K562 (cell line): Measurements from ENCODE around the gene HERC3. TPM values are rescaled to one million over a fixed set of nuclear protein-coding genes. Genes with fewer than 3 reads are reported as not detected.

Source experiments
- ATAC-seq: fragments of 200-7000 bp; cut with Tn5 transposase; 3 replicates; pipeline ENCODE4 v1.9.1; 2020; ENCODE audit warnings: moderate library complexity
- BruUV-seq: library from RNA; stranded (reverse); fragments of 400-500 nt; replicated peaks from 2 replicates; lab custom pipeline; 2021; lab: Mats Ljungman, UMichigan
- CTCF ChIA-PET: fragments of 300-600 bp; formaldehyde crosslinking; extraction: SDS; loops from one replicate; lab custom pipeline; 2021; ENCODE audit warnings: low intra/inter-chr PET ratio; lab: Yijun Ruan, JAX
- POLR2A ChIA-PET: fragments of 300-600, 350-650 bp; sonication (Branson Sonifier 250); formaldehyde crosslinking; extraction: SDS; loops from one replicate; lab custom pipeline; 2021; ENCODE audit warnings: antibody characterized with exemption, inconsistent platforms; lab: Yijun Ruan, JAX
- DNase-seq, 4 experiments: peaks; one replicate each; pipeline versions ENCODE4 v3.0.0 to v3.0.0-alpha.2; 2011 to 2018; ENCODE audit warnings: low spot score in 3 of 4, mixed read lengths in 3 of 4; ENCODE audit errors: extremely low read depth in 1 of 4
- FAIRE-seq: peaks from 2 replicates; lab custom pipeline; 2011; peaks lifted over from hg19 to GRCh38; lab: Jason Lieb, UNC
- H2AFZ ChIP-seq: 2 replicates; pipeline ENCODE4 v1.6.0; 2011; ENCODE audit warnings: low read depth, low read length, control low read depth, inconsistent platforms
- H3K27ac ChIP-seq: fragments of 200-600 bp; 3 replicates; pipeline ENCODE4 v1.8.0; 2011; ENCODE audit warnings: low read depth, mild to moderate bottlenecking, control low read depth, inconsistent platforms, low read length, moderate library complexity, mixed read lengths; ENCODE audit errors: extremely low read depth
- H3K27me3 ChIP-seq, 2 experiments: fragments of 300-600 bp in 1 of 2; 2 replicates in 1 of 2; 3 replicates in 1 of 2; pipeline versions ENCODE4 v1.6.0 to v1.8.0; 2011; ENCODE audit warnings: inconsistent platforms in 2 of 2, low read length in 2 of 2, mild to moderate bottlenecking in 1 of 2, mixed read lengths in 1 of 2, moderate library complexity in 1 of 2; ENCODE audit not compliant: control insufficient read depth in 2 of 2, insufficient read depth in 2 of 2
- H3K36me3 ChIP-seq: fragments of 300-600 bp; 3 replicates; pipeline ENCODE4 v1.8.0; 2011; ENCODE audit warnings: mild to moderate bottlenecking, low read length, inconsistent platforms; ENCODE audit not compliant: control insufficient read depth, insufficient read depth
- H3K4me1 ChIP-seq, 2 experiments: fragments of 200-600 bp in 1 of 2; replicated peaks in 1 of 2; 2 replicates in 1 of 2; 3 replicates in 1 of 2; pipeline versions ENCODE4 v1.5.1 to v1.8.0; 2011; ENCODE audit warnings: inconsistent platforms in 2 of 2, low read length in 2 of 2, mild to moderate bottlenecking in 1 of 2, mixed read lengths in 1 of 2, moderate library complexity in 1 of 2; ENCODE audit not compliant: control insufficient read depth in 2 of 2, insufficient read depth in 2 of 2
- H3K4me2 ChIP-seq: 2 replicates; pipeline ENCODE4 v1.6.1; 2011; ENCODE audit warnings: low read length, control low read depth, inconsistent platforms, mixed read lengths; ENCODE audit not compliant: insufficient read depth
- H3K4me3 ChIP-seq: fragments of 200-600 bp; sonication (generic), shearing (Covaris generic); 2 replicates; pipeline ENCODE4 v1.5.1; 2016; ENCODE audit warnings: control low read depth, inconsistent platforms
- H3K79me2 ChIP-seq: fragments of 200-600 bp; 3 replicates; pipeline ENCODE4 v1.8.0; 2011; ENCODE audit warnings: low read length, inconsistent platforms; ENCODE audit not compliant: control insufficient read depth, insufficient read depth
- H3K9ac ChIP-seq, 2 experiments: 2 replicates each; pipeline versions ENCODE4 v1.6.0 to v1.6.1; 2011; ENCODE audit warnings: low read depth in 2 of 2, low read length in 2 of 2, control low read depth in 1 of 2, inconsistent platforms in 1 of 2, mild to moderate bottlenecking in 1 of 2, mixed read lengths in 1 of 2; ENCODE audit not compliant: insufficient read depth in 1 of 2
- H3K9me1 ChIP-seq: one replicate; pipeline ENCODE4 v1.6.0; 2011; ENCODE audit warnings: inconsistent platforms, mild to moderate bottlenecking, low read length, moderate library complexity; ENCODE audit not compliant: control insufficient read depth, insufficient read depth
- H3K9me3 ChIP-seq: replicated peaks from 2 replicates; pipeline ENCODE4 v1.5.1; 2011; ENCODE audit warnings: low read depth, low read length, inconsistent platforms; ENCODE audit not compliant: control insufficient read depth, insufficient read depth
- H4K20me1 ChIP-seq: replicated peaks from 2 replicates; pipeline ENCODE4 v1.6.1; 2011; ENCODE audit warnings: low read length, inconsistent platforms, mixed read lengths; ENCODE audit not compliant: control insufficient read depth, insufficient read depth
- GATAD2A ChIP-seq: fragments of 450-650 bp; IDR thresholded peaks from 2 replicates; pipeline ENCODE4 v1.6.1; 2017
- HMG20A ChIP-seq: fragments of 450-650 bp; formaldehyde crosslinking; conservative IDR thresholded peaks from 2 replicates; pipeline ENCODE4 v1.4.0; 2020; ENCODE audit warnings: mild to moderate bottlenecking, mixed read lengths
- HNRNPLL ChIP-seq: fragments of 200-400 bp; formaldehyde crosslinking; IDR thresholded peaks from 2 replicates; pipeline ENCODE4 v1.6.1; 2017; ENCODE audit warnings: low read length, low read depth, mild to moderate bottlenecking; ENCODE audit not compliant: poor library complexity, severe bottlenecking
- KLF6 ChIP-seq: fragments of 250-450 bp; sonication (Bioruptor Pico); IDR thresholded peaks from 2 replicates; pipeline ENCODE4 v1.4.0; 2020; ENCODE audit warnings: mild to moderate bottlenecking, moderate library complexity, borderline replicate concordance
- NFIC ChIP-seq: fragments of 450-650 bp; IDR thresholded peaks from 2 replicates; pipeline ENCODE4 v1.6.1; 2017; ENCODE audit warnings: mild to moderate bottlenecking, inconsistent platforms
- PCBP2 ChIP-seq: fragments of 200-400 bp; formaldehyde crosslinking; IDR thresholded peaks from 2 replicates; pipeline ENCODE4 v1.6.1; 2018; ENCODE audit warnings: low read length, low read depth, mild to moderate bottlenecking, moderate library complexity; ENCODE audit not compliant: poor library complexity, severe bottlenecking
- SMARCA5 ChIP-seq: fragments of 450-650 bp; IDR thresholded peaks from 2 replicates; pipeline ENCODE4 v1.6.1; 2016
- ZC3H8 ChIP-seq: fragments of 450-650 bp; IDR thresholded peaks from 2 replicates; pipeline ENCODE4 v1.6.1; 2017
- ZNF224 ChIP-seq: sonication (generic); formaldehyde crosslinking; IDR thresholded peaks from 2 replicates; pipeline ENCODE4 v1.8.0; 2022; ENCODE audit warnings: mild to moderate bottlenecking, missing genetic modification reagents
- ZNF316 ChIP-seq: fragments of 450-650 bp; IDR thresholded peaks from 2 replicates; pipeline ENCODE4 v1.6.1; 2016
- ZNF445 ChIP-seq: fragments of 250-450 bp; sonication (Bioruptor Pico); IDR thresholded peaks from 2 replicates; pipeline ENCODE4 v1.4.0; 2020; ENCODE audit warnings: low read depth, mild to moderate bottlenecking, moderate library complexity
- WGBS: fragments of 100-300 bp; shearing (Covaris generic); methylation state at CpG from one replicate; pipeline ENCODE4 v1.1.6; 2016; ENCODE audit warnings: low coverage, mixed read lengths; ENCODE audit not compliant: insufficient coverage; ENCODE audit errors: missing lambda C conversion rate; 5-methylcytosine and 5-hydroxymethylcytosine counted together
- in situ Hi-C: fragments of 300-500 bp; cut with MboI; formaldehyde crosslinking; loops from 4 replicates; pipeline ENCODE4 v1.15.0; 2018; ENCODE audit warnings: inconsistent platforms, mixed read lengths
- intact Hi-C: fragments of 100-400 bp; cut with micrococcal nuclease; formaldehyde crosslinking; loops from 2 replicates; pipeline ENCODE4 v1.14.2; 2022
- polyA plus RNA-seq, 8 experiments: library from polyadenylated mRNA; depleted of rRNA in 4 of 8; stranded (reverse) in 5 of 8; unstranded in 3 of 8; fragments of >200 nt; fragmentation: Nextera tagmentation in 2 of 8; fragmentation: Illumina TruSeq in 1 of 8; extraction: Ambion mirVana in 2 of 8; extraction: Trizol in 1 of 8; gene quantifications; 2 replicates each; pipeline versions ENCODE4 v1.2.1 to v1.2.3, GENCODE V29; 2011 to 2014; ENCODE audit warnings: inconsistent platforms in 1 of 8, missing spikeins in 1 of 8
- total RNA-seq, 7 experiments: library from RNA; depleted of rRNA in 6 of 7; stranded (reverse); fragments of >200 nt in 6 of 7; fragmentation: Illumina TruSeq in 2 of 7; extraction: Trizol in 2 of 7; gene quantifications; 2 replicates each; pipeline versions ENCODE4 v1.2.1 to v1.2.3, GENCODE V29; 2011 to 2021; ENCODE audit warnings: low replicate concordance in 1 of 7

The HERC3 gene
- total and polyA plus RNA-seq, 9 of the 15 experiments (the other 6 are each of a cell fraction or from before 2014, with no cell fraction given) = 1.8 to 13.1 (median 7.6) TPM

GRCh38 chr4:88706574-88706973 is 114.3 kb downstream of the HERC3 start (continued):
- no peak for TF ChIP-seq HNRNPLL

GRCh38 chr4:88709989-88710388 is 117.7 kb downstream of the HERC3 start:
- Histone ChIP-seq H2AFZ (no peak overlapping the region), H3K4me2 (no peak overlapping the region), H3K9ac (no peak overlapping the region), H3K27ac (no peak overlapping the region), H3K4me1 (no peaks in the 10 kb centered on the region), H3K27me3 (no peaks in the 10 kb centered on the region), H3K4me3 (no peak overlapping the region), H3K79me2 (no peaks in the 10 kb centered on the region), H3K9me1 (no peaks in the 10 kb centered on the region), H4K20me1 (no peaks in the 10 kb centered on the region), H3K9me3 (no peaks in the 10 kb centered on the region; the same call in 1 of the 2 replicates), H3K36me3 (no peaks in the 10 kb centered on the region)
- ATAC-seq (no peak), FAIRE-seq (no peak), DNase-seq (no peak)
- no peak for TF ChIP-seq NFIC
- no peak for TF ChIP-seq ZNF316
- TF ChIP-seq HMG20A (CRISPR knock-in tag) = no peak
- TF ChIP-seq GATAD2A = no peak
- no peak for TF ChIP-seq PCBP2
- TF ChIP-seq ZC3H8 = no peak
- no peak for TF ChIP-seq ZNF224 (CRISPR knock-in tag)
- no peak for TF ChIP-seq SMARCA5
- TF ChIP-seq ZNF445 (CRISPR knock-in tag) = no peak
- TF ChIP-seq KLF6 (CRISPR knock-in tag) = no peak
- in situ Hi-C loops (no loop called here), intact Hi-C loops (loop anchor here (5.0 kb wide), 1 partner anchor 82 kb away; no protein-coding TSS in a partner anchor)
- ChIA-PET CTCF (no interaction called here), POLR2A (no interaction called here)
- WGBS = 37% methylated on average over 1 of the region's 1 CpG
- BruUV-seq = no TSS peak
